Astrocyte of the spinal cord (primary cell): ENCODE measurements around the gene OR2A1.
"Not testable (repeated sequence)": the region's sequence is repeated elsewhere in the genome, so short reads cannot be mapped to it uniquely, and the experiment has no call there.

Experiments
- DNase-seq: peaks from one replicate; pipeline ENCODE4 v3.0.0; 2011; ENCODE audit warnings: low read depth, low spot score
- H3K4me3 ChIP-seq: 2 replicates; pipeline ENCODE4 v1.5.1; 2011; ENCODE audit warnings: low read depth, mild to moderate bottlenecking, low read length, moderate library complexity
- in situ Hi-C: cut with HindIII; loops from 2 replicates; pipeline ENCODE4 v1.10.0; 2017; ENCODE audit warnings: low sequenced_read_pairs

The OR2A1 gene, protein sequence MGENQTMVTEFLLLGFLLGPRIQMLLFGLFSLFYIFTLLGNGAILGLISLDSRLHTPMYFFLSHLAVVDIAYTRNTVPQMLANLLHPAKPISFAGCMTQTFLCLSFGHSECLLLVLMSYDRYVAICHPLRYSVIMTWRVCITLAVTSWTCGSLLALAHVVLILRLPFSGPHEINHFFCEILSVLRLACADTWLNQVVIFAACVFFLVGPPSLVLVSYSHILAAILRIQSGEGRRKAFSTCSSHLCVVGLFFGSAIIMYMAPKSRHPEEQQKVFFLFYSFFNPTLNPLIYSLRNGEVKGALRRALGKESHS

DNA sequence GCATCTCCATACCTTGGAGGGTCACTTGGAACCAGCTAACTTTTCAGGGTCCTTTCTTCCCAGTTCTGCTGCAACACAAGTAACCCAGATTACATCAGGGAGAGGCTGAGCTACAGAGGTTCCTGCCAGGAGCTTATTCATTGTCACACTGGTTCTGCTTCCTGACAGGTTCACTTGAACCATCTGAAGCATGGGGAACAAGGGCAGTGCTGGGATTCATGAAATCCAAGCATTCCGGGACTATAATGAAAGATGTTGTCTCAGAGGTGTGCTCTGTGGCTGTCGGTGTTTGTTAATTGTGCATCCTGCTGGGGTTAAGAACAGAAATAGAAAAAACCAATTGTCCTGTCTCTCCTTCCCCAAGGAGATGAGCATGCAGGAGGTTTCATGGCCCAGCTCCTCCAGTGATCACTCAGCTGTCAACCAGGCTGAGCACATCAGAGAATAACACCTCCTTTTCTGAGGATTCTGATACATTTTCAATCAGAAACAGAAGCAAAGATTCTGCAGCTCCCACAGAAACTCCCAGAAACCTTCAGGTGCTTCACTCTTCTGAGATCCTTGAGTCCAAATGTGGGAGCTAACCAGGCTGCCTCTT, at the start of gene OR2A1:
Gene OR2A1, plus strand, starts transcription at position 548 of the 598 bp plus-strand sequence. CDS start 5,706 bp downstream, outside the sequence.
- in situ Hi-C loops, DNase-seq, H3K4me3 ChIP-seq: not testable (repeated sequence)

DNA sequence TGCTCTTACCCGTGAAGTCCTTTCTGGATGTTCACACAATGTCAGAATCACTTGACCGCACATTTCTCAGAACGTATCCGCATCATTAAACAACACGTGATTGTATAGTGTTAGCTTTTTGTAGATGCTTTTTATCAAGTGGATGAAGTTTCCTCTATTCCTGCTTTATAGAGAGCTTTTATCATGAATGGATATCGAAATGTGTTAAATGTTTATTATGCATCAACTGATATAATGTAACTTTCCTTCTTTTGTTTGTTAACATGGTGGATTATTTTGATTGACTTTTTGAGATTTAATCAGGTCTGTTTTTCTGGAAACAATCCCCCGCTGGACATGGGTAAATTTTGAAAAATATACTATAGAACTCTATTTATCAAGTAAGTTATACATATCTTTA, 47.5 kb upstream of the OR2A1 start, which contains the start of gene OR2A7:
Gene OR2A7, minus strand, starts transcription at position 101 of the 400 bp plus-strand sequence. CDS start 5,164 bp downstream, outside the sequence.
- in situ Hi-C loops, H3K4me3 ChIP-seq, DNase-seq: not testable (repeated sequence)

DNA sequence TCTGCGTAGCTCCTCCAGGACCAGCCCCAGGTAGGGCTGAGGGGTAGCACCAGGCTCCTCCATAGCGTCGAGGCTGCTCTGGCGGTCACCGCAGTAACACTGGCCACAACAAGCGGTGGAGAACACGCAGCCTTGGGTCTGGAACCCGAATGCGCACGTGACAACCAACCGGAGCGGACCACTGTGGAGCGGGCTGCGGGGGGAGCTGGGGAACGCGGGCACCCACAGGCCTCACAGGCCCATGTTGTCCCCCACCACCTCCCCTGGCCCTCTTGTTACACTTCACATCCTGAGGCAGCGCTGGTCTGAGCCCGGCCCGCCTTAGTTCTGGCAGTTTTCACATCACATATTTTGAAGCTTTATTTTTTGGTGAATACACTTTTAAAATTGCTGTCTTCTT, 43.0 kb upstream of the OR2A1 start, which contains the start of gene CTAGE8:
Gene CTAGE8, minus strand, starts transcription at position 101 of the 400 bp plus-strand sequence. Its CDS starts 38 bp downstream, at position 63.
- DNase-seq, in situ Hi-C loops, H3K4me3 ChIP-seq: not testable (repeated sequence)

DNA sequence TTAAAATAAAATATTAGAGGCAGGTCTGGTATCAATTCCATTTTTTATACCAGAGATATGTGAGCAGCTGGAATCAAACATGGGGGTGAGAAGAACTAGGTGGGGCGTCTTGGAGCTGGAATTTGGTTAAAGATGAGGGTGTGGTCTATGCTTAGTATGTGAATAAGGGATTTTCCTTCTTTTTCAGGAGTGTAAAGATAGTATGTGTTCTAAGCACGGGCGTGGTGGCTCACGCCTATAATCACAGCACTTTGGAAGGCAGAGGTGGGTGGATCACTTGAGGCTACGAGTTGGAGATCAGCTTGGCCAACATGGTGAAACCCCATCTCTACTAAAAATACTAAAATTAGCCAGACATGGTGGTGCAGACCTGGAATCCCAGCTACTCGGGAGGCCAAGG, 36.9 kb upstream of the OR2A1 start:
- DNase-seq, H3K4me3 ChIP-seq, in situ Hi-C loops: not testable (repeated sequence)

DNA sequence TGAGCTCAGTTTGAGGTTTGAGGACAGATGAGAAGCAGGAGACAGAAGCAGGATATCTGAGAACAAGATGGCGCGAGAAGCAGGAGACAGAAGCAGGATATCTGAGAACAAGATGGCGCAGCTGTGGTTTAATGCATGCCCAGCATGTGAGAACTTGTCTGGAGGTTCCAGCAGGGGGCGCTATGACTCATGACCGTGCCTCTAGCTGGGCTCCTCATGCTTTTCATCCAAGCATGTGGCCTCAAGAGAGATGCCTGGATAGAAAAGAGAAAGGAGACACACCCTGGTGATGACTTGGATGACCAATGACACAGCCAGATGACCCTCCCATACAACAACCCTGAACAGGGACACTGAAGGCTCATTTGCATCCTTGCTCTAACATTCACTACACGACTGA, 32.2 kb upstream of the OR2A1 start:
- DNase-seq, H3K4me3 ChIP-seq, in situ Hi-C loops: not testable (repeated sequence)

DNA sequence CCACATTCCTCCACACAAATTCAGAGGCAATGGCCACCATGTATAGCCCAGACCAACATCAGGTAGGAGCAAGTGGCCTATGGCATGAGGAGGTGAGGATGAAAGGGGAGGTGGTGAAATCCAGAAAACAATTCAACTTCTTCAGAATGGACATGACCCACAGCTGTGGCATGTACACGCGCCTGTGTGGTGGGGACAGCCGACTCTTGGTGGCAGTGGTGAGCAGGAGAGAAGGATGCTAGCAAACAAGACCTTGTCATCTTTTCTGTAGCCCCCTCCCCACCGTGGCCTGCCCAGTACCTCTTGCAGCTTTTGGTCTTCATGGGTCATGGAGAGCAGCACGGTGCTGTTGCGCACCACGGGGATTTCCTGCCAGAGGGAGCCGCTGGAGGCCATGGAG, 30.2 kb upstream of the OR2A1 start:
- H3K4me3 ChIP-seq, DNase-seq, in situ Hi-C loops: not testable (repeated sequence)

DNA sequence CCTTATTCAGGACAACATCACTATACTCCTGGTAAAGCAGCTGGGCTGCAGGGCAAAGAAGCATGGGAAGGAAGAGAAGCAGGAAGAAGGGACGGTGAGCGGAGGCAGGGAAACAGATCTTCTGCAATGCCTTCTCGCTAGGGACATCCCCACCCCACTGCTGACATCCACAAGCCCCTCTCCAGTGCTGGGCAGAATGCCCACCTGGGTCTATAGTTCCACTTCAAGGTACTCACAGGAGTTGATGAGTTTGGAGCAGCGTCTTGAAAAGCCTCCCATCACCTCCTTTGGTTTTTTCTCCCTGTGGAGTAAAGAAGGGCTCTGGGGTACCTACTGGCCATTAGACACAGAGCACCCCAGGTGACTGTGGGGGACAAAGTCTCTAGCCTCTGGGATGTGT, 29.7 kb upstream of the OR2A1 start:
- in situ Hi-C loops, H3K4me3 ChIP-seq, DNase-seq: not testable (repeated sequence)

DNA sequence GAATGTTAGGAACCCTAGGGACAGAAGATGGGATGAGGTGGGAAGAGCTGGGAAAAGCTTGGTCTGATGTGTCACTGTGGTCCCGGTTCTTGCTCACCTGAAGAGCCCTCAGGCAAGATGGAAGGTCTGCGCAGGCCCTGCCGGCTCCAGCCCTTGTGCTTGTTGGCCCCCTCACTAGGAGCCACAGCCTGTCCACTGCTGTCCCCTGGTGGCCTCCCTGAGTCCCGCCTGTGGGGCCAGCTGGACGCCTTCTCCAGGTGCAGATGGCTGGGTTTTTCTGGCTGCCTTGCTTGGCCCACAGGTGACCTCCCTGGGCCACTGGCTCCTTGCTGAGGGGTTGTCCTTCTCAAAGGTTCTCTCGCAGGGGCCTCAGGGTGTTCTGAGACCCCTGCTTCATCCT, 28.5 kb upstream of the OR2A1 start:
- DNase-seq, in situ Hi-C loops, H3K4me3 ChIP-seq: not testable (repeated sequence)

DNA sequence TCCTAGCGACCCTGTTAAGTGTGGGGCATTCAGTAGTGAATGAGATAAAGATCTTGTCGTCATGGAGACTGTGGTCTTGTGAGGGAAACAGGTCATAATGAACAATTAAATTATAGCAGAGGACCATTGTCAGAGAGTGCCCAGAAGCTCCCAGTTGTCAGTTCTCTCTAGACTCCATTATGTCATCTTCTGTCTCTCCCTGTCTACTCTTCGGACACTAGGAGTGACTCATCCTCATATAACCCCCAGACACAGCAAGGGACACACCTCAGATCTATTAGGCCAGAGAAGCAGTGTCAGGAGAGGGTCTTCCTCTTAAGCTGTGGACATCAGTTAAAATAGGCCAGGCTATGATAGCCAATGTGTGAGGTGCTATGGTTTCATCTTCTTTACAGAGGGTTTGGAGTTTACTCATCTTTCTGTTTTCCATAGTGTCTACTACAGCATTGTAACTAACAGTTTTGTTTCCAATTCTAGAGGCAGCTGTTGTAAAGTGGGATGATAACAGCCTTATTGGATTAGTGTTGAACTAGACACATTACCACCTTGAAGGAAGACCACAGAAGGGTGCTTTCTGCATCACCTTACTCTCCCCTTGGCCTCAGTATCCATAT, 24.9 kb upstream of the OR2A1 start:
- DNase-seq, in situ Hi-C loops, H3K4me3 ChIP-seq: not testable (repeated sequence)

DNA sequence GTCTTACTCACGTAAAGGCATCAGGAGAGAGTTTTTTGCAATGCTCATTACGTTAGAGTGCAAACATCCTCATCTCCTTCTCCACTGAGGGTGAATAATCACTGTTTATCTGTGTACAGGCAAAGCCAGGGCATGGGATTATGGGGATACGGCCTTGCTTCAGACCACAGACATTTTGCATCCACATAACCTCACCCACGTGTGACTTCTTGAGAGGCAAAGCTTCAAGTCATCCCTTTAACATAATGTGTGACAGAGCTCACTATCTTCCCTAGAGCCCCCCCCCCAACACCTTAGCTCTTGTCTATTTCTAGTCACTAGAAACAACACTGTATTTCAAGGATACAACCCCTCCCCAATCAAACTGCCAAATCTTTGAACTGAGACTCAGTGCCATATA, 20.6 kb upstream of the OR2A1 start:
- H3K4me3 ChIP-seq, DNase-seq, in situ Hi-C loops: not testable (repeated sequence)

DNA sequence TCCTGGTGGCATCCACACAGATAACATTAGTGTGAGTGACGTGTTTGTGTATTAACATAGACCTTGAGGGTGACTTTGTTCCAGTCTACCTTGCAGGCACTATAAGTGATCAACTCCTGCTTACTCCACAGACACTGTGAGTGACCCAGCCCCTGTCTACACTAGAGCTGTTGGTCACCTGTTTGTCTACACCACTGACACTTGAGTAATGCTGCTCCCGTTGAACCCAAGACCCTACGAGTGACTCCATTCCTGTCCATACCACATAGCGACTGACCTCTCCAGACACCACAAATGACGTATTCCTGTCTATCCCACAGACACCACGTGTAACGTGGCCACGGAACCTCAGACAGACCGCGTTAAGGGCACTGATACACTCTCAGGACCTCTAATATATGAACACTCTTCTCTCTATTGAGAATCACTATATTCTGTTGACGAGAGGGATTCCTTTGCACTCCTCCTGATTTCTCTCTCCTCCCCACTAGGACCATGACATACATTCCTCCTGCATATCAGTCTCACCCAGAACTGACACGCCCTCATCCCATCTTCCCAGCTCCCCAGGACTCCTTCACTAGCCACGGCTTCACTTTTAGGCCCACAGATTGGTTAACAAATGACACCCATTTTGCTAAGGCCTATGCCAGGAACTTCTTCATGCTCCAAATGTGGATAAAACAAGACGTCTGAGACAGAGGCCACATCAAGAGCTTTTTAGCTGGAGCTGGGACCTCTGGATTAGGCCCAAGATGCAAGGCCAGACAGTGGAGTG, 19.6 kb upstream of the OR2A1 start:
- H3K4me3 ChIP-seq, DNase-seq, in situ Hi-C loops: not testable (repeated sequence)

DNA sequence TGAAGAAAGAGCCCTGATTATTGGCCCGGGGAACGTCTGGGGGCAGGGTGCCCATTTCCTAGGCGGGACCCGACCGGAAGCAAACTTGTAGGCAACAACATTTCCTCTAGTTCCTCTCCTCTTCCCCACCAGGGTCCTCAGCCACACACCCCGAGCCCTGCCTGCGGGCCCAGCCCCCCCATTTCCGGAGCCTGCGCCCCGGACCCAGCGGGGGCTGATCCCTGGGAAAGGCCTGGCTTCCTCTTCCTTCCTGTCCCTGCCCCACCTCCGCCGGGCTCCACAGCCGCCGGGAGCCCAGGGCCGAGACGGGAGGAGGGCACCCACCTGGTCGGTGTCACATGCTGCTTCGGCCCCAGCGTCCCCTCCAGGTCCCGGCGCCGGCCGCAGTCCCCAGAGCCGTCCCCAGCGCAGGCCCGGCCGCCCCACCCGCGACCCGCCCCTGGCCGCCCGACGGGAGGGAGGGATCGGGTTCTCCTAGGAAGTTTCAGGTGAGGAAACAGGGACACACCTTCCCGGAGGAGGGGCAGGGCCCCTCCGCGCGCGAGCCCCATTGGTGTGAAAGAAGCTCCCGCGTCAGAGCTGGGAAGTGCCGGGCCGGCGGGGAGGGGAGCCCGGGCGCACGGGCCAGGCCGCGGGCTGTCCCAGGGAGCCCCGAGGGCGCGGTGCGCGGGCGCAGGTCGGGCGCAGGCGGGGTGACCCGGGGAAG, 18.3 kb upstream of the OR2A1 start:
- in situ Hi-C loops, H3K4me3 ChIP-seq, DNase-seq: not testable (repeated sequence)

DNA sequence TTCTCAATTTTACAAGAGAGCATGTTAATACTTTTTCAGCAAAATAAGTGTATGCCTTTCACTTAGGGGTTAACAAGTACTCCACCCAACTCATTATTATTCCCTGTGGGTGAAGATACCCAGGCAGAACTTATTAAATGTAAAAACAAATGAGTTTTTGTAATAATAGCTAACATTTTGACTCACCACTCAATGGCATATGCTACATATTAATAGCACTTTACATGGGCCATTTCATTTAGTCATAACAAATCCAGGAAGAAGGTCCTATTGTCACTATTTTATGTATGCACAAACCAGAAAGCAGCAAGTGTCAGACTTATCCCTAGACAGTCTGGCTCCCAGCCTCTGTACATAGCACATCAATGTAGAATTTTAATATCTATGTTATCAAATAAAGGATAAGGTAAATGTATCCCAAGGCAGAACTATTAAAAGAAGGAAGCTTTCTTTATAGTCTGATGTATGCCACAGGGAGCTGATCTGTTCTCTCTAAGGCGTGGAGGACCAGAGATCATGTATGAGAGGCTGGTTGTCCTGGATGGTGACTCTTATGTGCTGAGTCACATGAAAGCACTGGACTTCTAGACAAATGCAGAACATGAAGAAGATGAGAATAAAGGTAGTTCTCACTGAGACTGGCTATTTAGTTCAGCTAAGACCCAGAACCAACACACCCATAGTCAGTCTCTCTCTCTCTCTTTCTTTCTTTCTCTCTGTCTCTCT, 9.5 kb upstream of the OR2A1 start:
- DNase-seq, in situ Hi-C loops, H3K4me3 ChIP-seq: not testable (repeated sequence)

DNA sequence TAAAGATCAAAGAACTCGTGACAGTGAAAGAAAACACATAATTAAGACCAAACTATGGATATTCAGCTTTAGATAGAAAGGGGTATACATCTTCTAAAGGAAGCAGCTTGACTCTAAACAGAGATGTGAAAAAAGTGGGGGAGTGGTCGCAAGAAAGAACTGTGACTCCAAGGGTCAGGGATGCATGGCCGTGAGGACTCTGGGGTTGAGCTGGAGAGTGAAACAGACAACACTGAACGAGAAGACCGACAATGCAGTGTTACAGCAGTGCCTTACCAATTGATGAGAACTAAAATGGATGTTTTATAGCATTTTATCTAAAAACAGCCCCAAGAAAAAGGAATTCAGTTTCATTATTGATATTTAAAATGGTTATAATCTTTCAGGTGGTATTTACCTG, 8.6 kb upstream of the OR2A1 start:
- in situ Hi-C loops, DNase-seq, H3K4me3 ChIP-seq: not testable (repeated sequence)

DNA sequence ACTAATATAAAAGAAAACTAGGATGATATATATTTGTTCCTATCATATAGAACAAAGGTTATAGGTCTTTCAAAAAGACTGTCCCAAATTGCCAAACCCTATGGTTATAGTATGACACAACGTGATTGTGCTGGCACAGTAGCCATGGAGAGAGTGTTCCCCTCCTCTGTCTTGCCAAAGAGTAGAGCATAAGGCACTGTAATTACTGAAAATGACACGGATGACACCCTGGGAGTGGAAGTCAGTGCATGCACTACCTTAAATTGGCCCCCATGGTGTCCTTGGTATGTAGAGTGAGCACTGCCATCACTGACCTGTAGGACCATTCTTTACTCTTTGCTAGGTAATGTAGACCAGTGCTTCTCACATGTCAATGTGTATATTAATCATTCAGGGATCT, 7.1 kb upstream of the OR2A1 start:
- DNase-seq, H3K4me3 ChIP-seq, in situ Hi-C loops: not testable (repeated sequence)

DNA sequence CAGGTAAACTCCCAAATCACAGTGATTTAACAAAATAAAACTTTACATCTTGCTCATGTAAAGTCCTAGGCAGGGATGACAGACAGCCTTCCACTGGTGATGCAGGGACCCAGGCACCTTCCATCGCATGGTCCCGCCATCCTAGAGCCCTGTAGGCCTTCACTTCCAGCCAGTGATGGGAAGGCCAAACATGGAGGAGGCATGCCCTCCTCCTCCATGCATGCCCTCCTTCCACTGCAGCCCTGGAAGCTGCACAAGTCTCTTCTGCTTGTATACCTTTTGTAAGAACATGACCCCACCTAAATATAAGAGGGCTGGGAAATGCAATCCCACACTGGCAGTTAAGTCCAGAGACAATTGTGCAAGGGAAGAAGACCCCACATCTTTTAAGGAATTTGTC, 2.5 kb upstream of the OR2A1 start:
- DNase-seq, in situ Hi-C loops, H3K4me3 ChIP-seq: not testable (repeated sequence)
